Retinal pigment epithelial cell (primary cell): ENCODE measurements around the gene TNIP2.

Experiments
- DNase-seq: peaks from one replicate; pipeline ENCODE4 v3.0.0-alpha.2; 2010; ENCODE audit warnings: low read depth
- H3K4me3 ChIP-seq: 2 replicates; pipeline ENCODE4 v1.5.1; 2011; ENCODE audit warnings: mild to moderate bottlenecking, low read length, control low read depth, moderate library complexity
- TF ChIP-seq, protein P1 (sequence below): conservative IDR thresholded peaks from 2 replicates; pipeline ENCODE4 v1.5.1; 2011; ENCODE audit warnings: low read depth, low read length, control low read depth, inconsistent platforms

Gene TNIP2, protein sequence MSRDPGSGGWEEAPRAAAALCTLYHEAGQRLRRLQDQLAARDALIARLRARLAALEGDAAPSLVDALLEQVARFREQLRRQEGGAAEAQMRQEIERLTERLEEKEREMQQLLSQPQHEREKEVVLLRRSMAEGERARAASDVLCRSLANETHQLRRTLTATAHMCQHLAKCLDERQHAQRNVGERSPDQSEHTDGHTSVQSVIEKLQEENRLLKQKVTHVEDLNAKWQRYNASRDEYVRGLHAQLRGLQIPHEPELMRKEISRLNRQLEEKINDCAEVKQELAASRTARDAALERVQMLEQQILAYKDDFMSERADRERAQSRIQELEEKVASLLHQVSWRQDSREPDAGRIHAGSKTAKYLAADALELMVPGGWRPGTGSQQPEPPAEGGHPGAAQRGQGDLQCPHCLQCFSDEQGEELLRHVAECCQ

GRCh38 chr4:2755821-2756690, at the start of gene TNIP2:
Gene TNIP2 (minus strand): TSS chr4:2756336. CDS start chr4:2756289, 47 bp downstream.
- TF ChIP-seq, protein P1, sequence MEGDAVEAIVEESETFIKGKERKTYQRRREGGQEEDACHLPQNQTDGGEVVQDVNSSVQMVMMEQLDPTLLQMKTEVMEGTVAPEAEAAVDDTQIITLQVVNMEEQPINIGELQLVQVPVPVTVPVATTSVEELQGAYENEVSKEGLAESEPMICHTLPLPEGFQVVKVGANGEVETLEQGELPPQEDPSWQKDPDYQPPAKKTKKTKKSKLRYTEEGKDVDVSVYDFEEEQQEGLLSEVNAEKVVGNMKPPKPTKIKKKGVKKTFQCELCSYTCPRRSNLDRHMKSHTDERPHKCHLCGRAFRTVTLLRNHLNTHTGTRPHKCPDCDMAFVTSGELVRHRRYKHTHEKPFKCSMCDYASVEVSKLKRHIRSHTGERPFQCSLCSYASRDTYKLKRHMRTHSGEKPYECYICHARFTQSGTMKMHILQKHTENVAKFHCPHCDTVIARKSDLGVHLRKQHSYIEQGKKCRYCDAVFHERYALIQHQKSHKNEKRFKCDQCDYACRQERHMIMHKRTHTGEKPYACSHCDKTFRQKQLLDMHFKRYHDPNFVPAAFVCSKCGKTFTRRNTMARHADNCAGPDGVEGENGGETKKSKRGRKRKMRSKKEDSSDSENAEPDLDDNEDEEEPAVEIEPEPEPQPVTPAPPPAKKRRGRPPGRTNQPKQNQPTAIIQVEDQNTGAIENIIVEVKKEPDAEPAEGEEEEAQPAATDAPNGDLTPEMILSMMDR = peak; percentile 25
- H3K4me3 ChIP-seq = peak within 1 kb of the TSS; percentile 71
- peak; percentile 27 for DNase-seq

DNA sequence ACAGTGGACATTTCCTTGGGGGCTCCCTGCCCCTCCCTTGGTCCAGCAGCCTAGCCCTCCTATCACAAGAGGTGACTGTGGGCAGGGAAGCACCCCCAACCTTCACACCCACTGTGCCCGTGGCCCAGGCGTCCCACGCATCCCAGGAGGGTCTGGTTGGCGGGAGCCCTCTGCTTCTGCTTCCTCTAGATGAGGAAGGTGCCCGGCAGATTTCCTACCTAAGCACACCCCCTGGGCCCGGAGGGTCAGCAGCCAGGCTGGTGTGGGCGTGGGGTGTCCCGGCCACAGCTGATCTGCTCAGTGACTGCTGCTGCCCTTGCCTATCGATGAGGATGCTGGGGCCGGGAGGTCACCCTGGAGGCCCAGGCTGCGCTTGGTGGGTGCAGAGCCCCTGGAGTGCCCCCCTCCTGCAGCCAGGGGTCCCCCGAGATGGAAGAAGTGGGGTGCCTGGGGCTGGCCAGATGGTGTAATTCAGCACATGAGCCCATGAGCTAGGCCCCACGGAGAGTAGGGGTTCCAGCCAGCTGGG, 48.9 kb upstream of the TNIP2 start:
- TF ChIP-seq, protein P1 = no peak
- DNase-seq = no peak
- no peak overlapping the region for H3K4me3 ChIP-seq

- DNase-seq = no peak
- TF ChIP-seq, protein P1 = no peak
- no peak overlapping the region for H3K4me3 ChIP-seq
Observed at GRCh38 chr4:2804449-2804972, 48.4 kb upstream of the TNIP2 start.

DNA sequence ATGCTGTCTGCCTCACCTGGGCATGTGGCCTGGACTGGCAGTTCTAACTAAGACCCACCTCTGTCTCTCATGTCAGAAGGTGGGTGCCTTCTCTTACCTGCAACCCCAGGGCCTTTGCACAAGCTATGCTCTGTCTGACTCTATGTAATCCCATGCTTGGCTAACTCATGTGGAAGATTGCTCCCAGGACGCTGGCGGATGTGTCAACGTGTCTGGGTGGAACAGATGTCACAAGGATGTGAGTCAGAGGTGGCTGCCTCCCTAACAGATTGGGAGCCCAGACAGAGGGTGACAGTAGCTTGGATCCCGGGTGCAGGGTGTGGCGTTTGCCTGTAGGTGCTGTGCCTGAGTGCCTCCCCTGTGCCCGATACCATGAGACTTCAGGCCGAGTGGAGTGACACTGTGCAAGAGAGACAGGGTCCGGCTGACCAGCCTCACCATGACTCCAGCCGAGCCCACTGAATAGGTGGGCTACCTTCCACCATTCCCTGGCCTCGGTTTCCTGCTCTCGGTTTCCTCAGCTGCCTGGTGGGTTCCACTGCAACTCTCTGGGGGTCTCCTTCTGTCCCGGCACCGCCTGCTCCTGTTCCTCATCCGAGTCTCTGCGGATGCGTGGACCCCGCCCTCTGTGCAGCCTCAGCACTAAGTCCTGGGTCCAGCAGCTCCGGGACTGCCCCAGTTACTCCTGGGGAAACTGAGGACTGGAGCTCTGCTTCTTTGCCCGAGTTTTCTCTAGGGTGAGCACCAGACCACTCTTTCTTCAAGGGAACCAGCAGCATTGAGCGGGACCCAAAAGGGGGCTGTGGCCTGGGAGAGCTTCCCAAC, 47.7 kb upstream of the TNIP2 start:
- no peak for DNase-seq
- TF ChIP-seq, protein P1 = no peak
- H3K4me3 ChIP-seq = no peak overlapping the region

GRCh38 chr4:2802618-2803531, 46.7 kb upstream of the TNIP2 start:
- TF ChIP-seq, protein P1 = no peak
- no peak overlapping the region for H3K4me3 ChIP-seq
- DNase-seq = no peak
